HG02623 (cell line): Measurements from ENCODE around the gene PBX3.

Experiments
- ATAC-seq: cut with Tn5 transposase; IDR thresholded peaks from one replicate; pipeline ENCODE4 v1.9.1; 2021; ENCODE audit warnings: moderate library complexity; ENCODE audit not compliant: unreplicated experiment

PBX3 gene

DNA sequence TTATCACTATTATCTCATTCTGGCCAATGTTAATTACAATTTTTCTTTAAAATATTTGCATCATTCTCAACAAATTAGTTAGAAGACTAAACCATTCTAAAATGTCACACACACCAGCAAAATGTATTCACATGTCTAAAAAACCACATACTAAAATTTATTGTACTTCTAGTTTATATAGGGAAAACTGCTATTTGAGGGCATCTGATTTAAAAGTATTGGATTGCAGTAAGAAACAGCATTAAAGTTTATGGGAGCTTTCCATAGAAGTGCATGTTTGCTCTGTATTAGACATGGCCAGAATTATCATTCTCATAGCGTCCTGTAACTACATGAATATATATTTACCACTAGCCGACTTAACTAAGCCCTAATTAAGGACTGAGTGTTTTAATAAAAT, 150.3 kb downstream of the PBX3 start:
- ATAC-seq = no peak

- ATAC-seq = no peak
These were observed 155.0 kb downstream of the PBX3 start for GRCh38 chr9:125902214-125902613.

- no peak for ATAC-seq
These were observed 155.8 kb downstream of the PBX3 start for GRCh38 chr9:125902831-125903512.

DNA sequence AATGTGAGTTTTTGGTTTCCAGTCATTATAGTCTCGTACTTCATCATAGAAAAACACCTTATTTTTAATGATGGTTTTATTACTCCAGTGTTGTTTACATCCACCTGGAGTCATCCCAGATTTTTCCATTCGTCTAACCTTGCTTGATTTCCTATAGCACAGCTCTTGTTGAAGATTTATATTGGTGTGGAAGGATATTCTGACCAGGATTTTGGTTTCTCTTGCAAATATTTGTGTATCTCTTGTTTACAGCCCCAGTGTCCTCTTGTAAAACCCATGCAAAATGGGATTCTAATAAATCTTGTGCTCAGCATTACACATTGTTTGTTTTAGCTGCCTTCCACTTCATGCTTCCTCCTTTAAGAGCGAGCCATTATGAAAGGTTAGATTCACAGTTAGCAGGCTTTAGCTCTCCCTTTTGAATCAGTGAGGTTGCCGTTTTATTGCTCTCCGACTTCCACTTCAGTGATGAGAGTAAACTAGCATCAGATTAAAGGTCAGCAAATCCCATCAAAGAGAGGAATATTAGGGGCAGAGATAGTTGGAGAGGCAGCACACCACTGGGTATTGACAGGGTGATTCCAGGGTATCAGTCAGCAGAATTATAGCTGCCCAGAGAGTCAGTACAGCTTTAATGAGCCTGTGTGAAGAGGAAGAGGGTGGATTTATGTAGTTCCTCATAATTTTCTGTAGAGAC, 157.1 kb downstream of the PBX3 start:
- ATAC-seq = no peak

GRCh38 chr9:125906144-125906543, 159.0 kb downstream of the PBX3 start:
- no peak for ATAC-seq

DNA sequence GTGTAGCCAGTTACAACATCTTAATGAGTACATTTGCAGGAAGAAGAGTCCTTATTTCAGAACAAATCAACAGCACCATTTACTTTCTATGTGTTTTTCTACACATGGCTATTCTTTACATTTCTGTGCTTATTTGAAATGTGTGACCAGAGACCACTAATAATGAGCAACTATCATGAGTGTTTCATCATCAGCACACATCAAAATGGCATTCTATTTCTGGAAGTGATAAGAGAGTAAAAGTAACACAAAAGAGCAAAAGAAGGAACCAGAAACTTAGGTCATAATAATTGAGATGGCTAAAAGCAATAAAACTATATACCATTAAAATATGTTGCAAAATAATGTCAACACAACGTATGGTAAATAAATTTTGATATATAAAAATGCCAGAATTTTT, 159.7 kb downstream of the PBX3 start:
- no peak for ATAC-seq

DNA sequence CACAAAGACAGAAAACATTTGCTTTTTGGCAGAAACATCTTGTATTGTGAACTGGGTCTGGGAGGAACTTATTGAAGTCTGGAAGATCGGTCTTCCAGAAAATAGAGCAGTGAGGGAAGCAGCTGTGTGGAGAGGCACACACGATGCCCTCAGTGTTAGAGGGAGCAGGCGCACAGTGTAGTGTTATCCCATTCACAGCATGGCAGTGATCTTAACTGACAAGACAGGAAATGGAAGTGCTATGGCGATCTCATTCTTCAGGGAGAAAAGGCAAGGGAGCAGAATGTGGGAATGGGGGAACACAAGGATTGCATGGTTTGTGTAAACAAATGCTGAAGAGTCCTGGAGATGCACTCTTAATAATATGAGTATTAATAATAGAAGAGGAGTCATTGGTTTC, 161.0 kb downstream of the PBX3 start:
- ATAC-seq = no peak

- no peak for ATAC-seq
These were observed 161.8 kb downstream of the PBX3 start for GRCh38 chr9:125908966-125909365.

DNA sequence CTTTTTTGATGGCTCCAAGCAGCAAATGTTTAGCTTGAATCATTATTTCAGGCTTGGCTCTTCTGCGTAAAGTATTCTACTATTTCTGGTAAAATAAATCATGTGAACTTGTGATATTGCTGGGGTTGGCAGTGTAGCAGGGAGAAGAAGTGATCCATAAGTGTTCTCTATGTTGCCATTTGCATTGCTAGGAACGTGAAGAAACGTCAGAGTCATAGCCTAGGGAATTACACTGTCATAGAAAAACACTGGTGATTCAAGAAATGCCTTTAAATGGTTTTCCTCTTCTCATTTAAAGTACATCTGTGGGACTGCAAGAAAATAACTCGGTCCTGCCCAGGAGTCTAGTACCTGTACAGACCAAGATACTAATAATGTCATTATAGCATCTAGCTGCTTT, 162.3 kb downstream of the PBX3 start:
- ATAC-seq = no peak

GRCh38 chr9:125910286-125910685, 163.1 kb downstream of the PBX3 start:
- ATAC-seq = no peak

GRCh38 chr9:125911861-125912644, 164.9 kb downstream of the PBX3 start:
- ATAC-seq = no peak

DNA sequence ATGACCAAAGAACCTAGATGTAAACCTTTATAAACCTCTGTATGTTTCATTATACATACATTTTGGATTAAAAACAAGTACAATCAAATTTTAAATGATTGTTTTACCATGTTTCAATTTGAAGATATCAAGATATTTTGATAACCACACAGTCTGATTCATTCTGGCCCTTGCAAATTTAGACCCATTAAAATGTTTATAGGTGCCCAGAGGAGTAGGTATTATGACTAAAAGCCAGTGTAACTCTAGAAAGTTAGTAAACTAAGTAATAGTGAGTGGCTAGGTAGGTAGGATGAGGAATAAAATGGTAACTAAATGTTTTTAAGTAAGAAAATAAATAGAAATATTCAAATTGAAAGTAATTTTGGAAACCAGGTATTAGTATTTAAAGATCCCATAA, 165.5 kb downstream of the PBX3 start:
- no peak for ATAC-seq

DNA sequence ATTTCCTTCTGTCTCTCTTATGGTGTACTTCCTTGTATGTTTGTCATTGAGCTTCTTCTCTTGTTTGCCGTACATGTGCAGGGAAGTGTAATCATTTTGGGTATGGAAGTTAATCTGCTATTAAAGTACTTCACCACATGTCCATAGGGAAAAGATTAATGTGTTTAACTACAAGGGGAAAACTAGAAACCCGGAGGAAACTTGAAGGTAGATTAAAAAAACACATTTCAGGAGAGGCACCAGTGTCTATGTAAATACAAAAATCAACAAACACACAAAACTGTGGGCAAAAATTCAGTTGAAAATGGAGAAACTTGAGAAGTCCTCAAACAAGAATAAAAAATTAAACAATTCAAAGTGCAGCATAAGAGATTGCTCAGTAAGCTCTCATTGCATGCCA, 166.4 kb downstream of the PBX3 start:
- ATAC-seq = no peak

DNA sequence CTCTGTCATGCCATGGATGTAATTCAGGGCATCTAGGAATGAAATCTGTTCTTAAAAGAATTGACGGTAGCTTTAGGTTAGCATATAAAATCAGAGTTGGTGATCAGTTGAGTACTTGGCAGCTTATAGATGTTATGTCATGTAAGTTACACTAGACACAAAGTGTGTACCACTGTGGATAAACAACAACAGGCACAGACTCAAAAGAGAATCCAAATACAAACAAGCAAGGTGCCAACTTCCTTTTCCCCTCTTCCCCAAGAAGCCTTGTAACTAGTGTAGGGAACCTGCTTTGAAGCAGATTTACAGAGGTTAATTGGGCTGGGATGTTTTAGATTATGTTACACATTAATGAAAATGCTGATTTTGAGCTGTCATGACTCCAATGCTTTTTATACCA, 167.2 kb downstream of the PBX3 start:
- ATAC-seq = no peak

- no peak for ATAC-seq
These were observed 168.4 kb downstream of the PBX3 start for GRCh38 chr9:125915606-125916005.

DNA sequence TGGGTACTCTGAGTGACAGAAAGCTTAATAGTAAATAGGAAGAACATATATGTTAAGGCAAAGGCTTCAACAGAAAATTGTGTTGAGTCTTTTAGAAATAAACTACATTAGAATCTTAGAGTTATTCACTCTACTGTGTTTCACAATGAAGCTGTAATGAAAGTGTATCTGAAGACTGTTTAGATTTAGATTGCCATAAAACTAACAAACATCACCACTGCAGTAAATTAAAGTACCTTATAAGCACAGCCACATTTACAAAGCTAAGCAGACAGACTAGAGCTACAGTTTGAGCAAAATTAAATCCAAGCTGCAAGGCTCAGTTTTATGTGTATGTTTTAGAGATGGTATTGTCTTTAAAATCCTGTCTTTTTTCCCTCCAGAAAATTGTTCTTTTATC, 172.4 kb downstream of the PBX3 start:
- no peak for ATAC-seq

DNA sequence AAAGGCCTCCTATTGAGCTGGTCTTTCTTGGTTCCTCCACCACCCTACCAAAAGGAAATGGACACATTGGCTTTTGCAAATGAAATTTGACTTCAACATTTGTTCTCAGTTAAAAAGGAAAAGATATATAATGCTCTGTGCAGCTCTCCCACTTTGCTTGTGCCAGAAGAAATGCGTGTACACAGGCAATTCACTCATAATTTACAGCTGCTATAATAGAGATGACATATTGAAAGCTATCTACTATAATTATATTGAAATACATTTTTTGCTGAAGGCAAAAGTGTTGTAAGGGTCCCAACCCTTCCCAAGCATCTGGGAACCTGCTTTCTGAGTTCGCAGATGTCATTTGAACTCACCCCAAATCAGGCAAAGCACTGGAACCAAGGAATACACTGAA, 173.2 kb downstream of the PBX3 start:
- ATAC-seq = no peak

GRCh38 chr9:125922854-125923253, 175.7 kb downstream of the PBX3 start:
- ATAC-seq = no peak

GRCh38 chr9:125924351-125924750, 177.2 kb downstream of the PBX3 start:
- no peak for ATAC-seq

- no peak for ATAC-seq
These were observed 179.8 kb downstream of the PBX3 start for GRCh38 chr9:125926936-125927335.

- ATAC-seq = no peak
These were observed 182.7 kb downstream of the PBX3 start for GRCh38 chr9:125929846-125930245.

DNA sequence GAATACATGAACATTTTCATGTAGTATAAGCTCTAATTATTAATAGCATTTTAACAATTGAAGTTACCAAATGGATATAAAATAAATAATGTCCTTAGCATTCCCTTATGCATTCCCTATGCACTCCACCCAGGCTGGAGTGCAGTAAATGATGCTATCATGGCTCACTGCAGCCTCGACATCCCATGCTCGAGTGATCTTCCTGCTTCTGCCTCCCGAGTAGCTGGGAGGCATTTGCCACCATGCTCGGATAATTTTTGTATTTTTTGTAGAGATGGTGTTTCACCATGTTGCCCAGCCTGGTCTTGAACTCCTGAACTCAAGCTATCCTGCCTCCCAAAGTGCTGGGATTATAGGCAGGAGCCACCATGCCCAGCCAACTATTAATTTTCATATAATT, 184.0 kb downstream of the PBX3 start:
- no peak for ATAC-seq
